K562 (cell line): Measurements from ENCODE around the gene PIGB. TPM values are rescaled to one million over a fixed set of nuclear protein-coding genes. Genes with fewer than 3 reads are reported as not detected.

Experiments
- ATAC-seq: fragments of 200-7000 bp; cut with Tn5 transposase; 3 replicates; pipeline ENCODE4 v1.9.1; 2020; ENCODE audit warnings: moderate library complexity
- BruUV-seq: library from RNA; stranded (reverse); fragments of 400-500 nt; replicated peaks from 2 replicates; lab custom pipeline; 2021; lab: Mats Ljungman, UMichigan
- CTCF ChIA-PET: fragments of 300-600 bp; formaldehyde crosslinking; extraction: SDS; loops from one replicate; lab custom pipeline; 2021; ENCODE audit warnings: low intra/inter-chr PET ratio; lab: Yijun Ruan, JAX
- POLR2A ChIA-PET: fragments of 300-600, 350-650 bp; sonication (Branson Sonifier 250); formaldehyde crosslinking; extraction: SDS; loops from one replicate; lab custom pipeline; 2021; ENCODE audit warnings: antibody characterized with exemption, inconsistent platforms; lab: Yijun Ruan, JAX
- DNase-seq, 4 experiments: peaks; one replicate each; pipeline versions ENCODE4 v3.0.0 to v3.0.0-alpha.2; 2011 to 2018; ENCODE audit warnings: low spot score in 3 of 4, mixed read lengths in 3 of 4; ENCODE audit errors: extremely low read depth in 1 of 4
- FAIRE-seq: peaks from 2 replicates; lab custom pipeline; 2011; peaks lifted over from hg19 to GRCh38; lab: Jason Lieb, UNC
- H2AFZ ChIP-seq: 2 replicates; pipeline ENCODE4 v1.6.0; 2011; ENCODE audit warnings: low read depth, low read length, control low read depth, inconsistent platforms
- H3K27ac ChIP-seq: fragments of 200-600 bp; 3 replicates; pipeline ENCODE4 v1.8.0; 2011; ENCODE audit warnings: low read depth, mild to moderate bottlenecking, control low read depth, inconsistent platforms, low read length, moderate library complexity, mixed read lengths; ENCODE audit errors: extremely low read depth
- H3K27me3 ChIP-seq, 2 experiments: fragments of 300-600 bp in 1 of 2; 2 replicates in 1 of 2; 3 replicates in 1 of 2; pipeline versions ENCODE4 v1.6.0 to v1.8.0; 2011; ENCODE audit warnings: inconsistent platforms in 2 of 2, low read length in 2 of 2, mild to moderate bottlenecking in 1 of 2, mixed read lengths in 1 of 2, moderate library complexity in 1 of 2; ENCODE audit not compliant: control insufficient read depth in 2 of 2, insufficient read depth in 2 of 2
- H3K36me3 ChIP-seq: fragments of 300-600 bp; 3 replicates; pipeline ENCODE4 v1.8.0; 2011; ENCODE audit warnings: mild to moderate bottlenecking, low read length, inconsistent platforms; ENCODE audit not compliant: control insufficient read depth, insufficient read depth
- H3K4me1 ChIP-seq, 2 experiments: fragments of 200-600 bp in 1 of 2; replicated peaks in 1 of 2; 2 replicates in 1 of 2; 3 replicates in 1 of 2; pipeline versions ENCODE4 v1.5.1 to v1.8.0; 2011; ENCODE audit warnings: inconsistent platforms in 2 of 2, low read length in 2 of 2, mild to moderate bottlenecking in 1 of 2, mixed read lengths in 1 of 2, moderate library complexity in 1 of 2; ENCODE audit not compliant: control insufficient read depth in 2 of 2, insufficient read depth in 2 of 2
- H3K4me2 ChIP-seq: 2 replicates; pipeline ENCODE4 v1.6.1; 2011; ENCODE audit warnings: low read length, control low read depth, inconsistent platforms, mixed read lengths; ENCODE audit not compliant: insufficient read depth
- H3K4me3 ChIP-seq: fragments of 200-600 bp; sonication (generic), shearing (Covaris generic); 2 replicates; pipeline ENCODE4 v1.5.1; 2016; ENCODE audit warnings: control low read depth, inconsistent platforms
- H3K79me2 ChIP-seq: fragments of 200-600 bp; 3 replicates; pipeline ENCODE4 v1.8.0; 2011; ENCODE audit warnings: low read length, inconsistent platforms; ENCODE audit not compliant: control insufficient read depth, insufficient read depth
- H3K9ac ChIP-seq, 2 experiments: 2 replicates each; pipeline versions ENCODE4 v1.6.0 to v1.6.1; 2011; ENCODE audit warnings: low read depth in 2 of 2, low read length in 2 of 2, control low read depth in 1 of 2, inconsistent platforms in 1 of 2, mild to moderate bottlenecking in 1 of 2, mixed read lengths in 1 of 2; ENCODE audit not compliant: insufficient read depth in 1 of 2
- H3K9me1 ChIP-seq: one replicate; pipeline ENCODE4 v1.6.0; 2011; ENCODE audit warnings: inconsistent platforms, mild to moderate bottlenecking, low read length, moderate library complexity; ENCODE audit not compliant: control insufficient read depth, insufficient read depth
- H3K9me3 ChIP-seq: replicated peaks from 2 replicates; pipeline ENCODE4 v1.5.1; 2011; ENCODE audit warnings: low read depth, low read length, inconsistent platforms; ENCODE audit not compliant: control insufficient read depth, insufficient read depth
- H4K20me1 ChIP-seq: replicated peaks from 2 replicates; pipeline ENCODE4 v1.6.1; 2011; ENCODE audit warnings: low read length, inconsistent platforms, mixed read lengths; ENCODE audit not compliant: control insufficient read depth, insufficient read depth
- ZNF436 ChIP-seq: fragments of 250-450, 450-650 bp; sonication (Bioruptor Pico); formaldehyde crosslinking; IDR thresholded peaks from 2 replicates; pipeline ENCODE4 v1.7.0; 2020; ENCODE audit warnings: mild to moderate bottlenecking
- WGBS: fragments of 100-300 bp; shearing (Covaris generic); methylation state at CpG from one replicate; pipeline ENCODE4 v1.1.6; 2016; ENCODE audit warnings: low coverage, mixed read lengths; ENCODE audit not compliant: insufficient coverage; ENCODE audit errors: missing lambda C conversion rate; 5-methylcytosine and 5-hydroxymethylcytosine counted together
- in situ Hi-C: fragments of 300-500 bp; cut with MboI; formaldehyde crosslinking; loops from 4 replicates; pipeline ENCODE4 v1.15.0; 2018; ENCODE audit warnings: inconsistent platforms, mixed read lengths
- intact Hi-C: fragments of 100-400 bp; cut with micrococcal nuclease; formaldehyde crosslinking; loops from 2 replicates; pipeline ENCODE4 v1.14.2; 2022
- polyA plus RNA-seq, 8 experiments: library from polyadenylated mRNA; depleted of rRNA in 4 of 8; stranded (reverse) in 5 of 8; unstranded in 3 of 8; fragments of >200 nt; fragmentation: Nextera tagmentation in 2 of 8; fragmentation: Illumina TruSeq in 1 of 8; extraction: Ambion mirVana in 2 of 8; extraction: Trizol in 1 of 8; gene quantifications; 2 replicates each; pipeline versions ENCODE4 v1.2.1 to v1.2.3, GENCODE V29; 2011 to 2014; ENCODE audit warnings: inconsistent platforms in 1 of 8, missing spikeins in 1 of 8
- total RNA-seq, 7 experiments: library from RNA; depleted of rRNA in 6 of 7; stranded (reverse); fragments of >200 nt in 6 of 7; fragmentation: Illumina TruSeq in 2 of 7; extraction: Trizol in 2 of 7; gene quantifications; 2 replicates each; pipeline versions ENCODE4 v1.2.1 to v1.2.3, GENCODE V29; 2011 to 2021; ENCODE audit warnings: low replicate concordance in 1 of 7
- TF ChIP-seq, protein P1 (sequence below): fragments of 150-350 bp; conservative IDR thresholded peaks from 2 replicates; pipeline ENCODE4 v1.6.1; 2014; ENCODE audit warnings: low read length

PIGB gene
- total and polyA plus RNA-seq, 9 of the 15 experiments (the other 6 are each of a cell fraction or from before 2014, with no cell fraction given): 9.9 to 32.3 (median 18.2) TPM

DNA sequence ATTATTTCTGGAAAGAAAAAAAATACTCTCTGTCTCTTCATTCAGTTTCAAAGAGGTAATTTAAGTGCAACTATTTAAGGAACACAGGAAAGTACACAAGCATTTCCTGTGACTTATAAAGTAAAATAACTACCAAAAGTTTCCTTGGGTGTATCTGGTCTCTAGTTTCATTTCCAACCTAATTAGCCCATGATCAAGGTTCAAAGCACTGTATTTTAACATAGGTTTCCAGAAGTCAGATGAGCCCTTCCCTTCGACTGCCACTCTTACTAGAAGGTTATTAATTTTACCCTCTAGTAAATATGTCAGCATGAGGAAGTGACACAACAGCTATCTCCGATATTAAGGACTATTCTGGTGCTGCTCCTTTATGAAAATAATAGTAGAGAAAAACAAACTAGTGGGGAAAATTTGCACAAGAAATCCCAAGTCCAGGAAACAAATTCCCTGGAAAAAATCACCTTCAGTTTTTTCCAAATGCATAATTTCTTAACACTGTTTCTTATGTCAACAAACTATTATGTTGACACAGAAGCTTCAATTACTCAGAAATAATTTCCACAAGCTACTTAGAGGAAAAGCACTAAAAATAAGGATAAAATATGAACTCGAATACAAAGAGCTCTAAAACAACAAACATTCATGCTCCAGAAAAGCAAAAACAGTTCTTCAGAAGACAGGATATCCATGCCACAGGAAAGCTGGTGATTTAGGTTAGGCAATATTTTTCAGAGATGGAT, 53.8 kb downstream of the PIGB start:
- Histone ChIP-seq H3K9me1 (no peaks in the 10 kb centered on the region), H2AFZ (no peak overlapping the region), H4K20me1 (no peaks in the 10 kb centered on the region), H3K36me3 (peaks cover 67% of the 10 kb centered on the region), H3K27ac (no peak overlapping the region), H3K79me2 (no peaks in the 10 kb centered on the region), H3K27me3 (no peaks in the 10 kb centered on the region), H3K4me3 (no peak overlapping the region), H3K4me1 (no peaks in the 10 kb centered on the region), H3K9ac (no peak overlapping the region), H3K4me2 (no peak overlapping the region)
- ATAC-seq: no peak
- in situ Hi-C loops: no loop called here
- 57% methylated on average over 3 of the region's 3 CpGs for WGBS
- no TSS peak for BruUV-seq
- intact Hi-C loops: no loop called here
- POLR2A ChIA-PET: interaction anchor here (2.1 to 2.3 kb wide), 2 partner anchors 8 to 29 kb away, joined by 6 to 9 read pairs; no protein-coding TSS in a partner anchor
- no peak for DNase-seq
- no peak for TF ChIP-seq ZNF436 (CRISPR knock-in tag)
- TF ChIP-seq, protein P1, sequence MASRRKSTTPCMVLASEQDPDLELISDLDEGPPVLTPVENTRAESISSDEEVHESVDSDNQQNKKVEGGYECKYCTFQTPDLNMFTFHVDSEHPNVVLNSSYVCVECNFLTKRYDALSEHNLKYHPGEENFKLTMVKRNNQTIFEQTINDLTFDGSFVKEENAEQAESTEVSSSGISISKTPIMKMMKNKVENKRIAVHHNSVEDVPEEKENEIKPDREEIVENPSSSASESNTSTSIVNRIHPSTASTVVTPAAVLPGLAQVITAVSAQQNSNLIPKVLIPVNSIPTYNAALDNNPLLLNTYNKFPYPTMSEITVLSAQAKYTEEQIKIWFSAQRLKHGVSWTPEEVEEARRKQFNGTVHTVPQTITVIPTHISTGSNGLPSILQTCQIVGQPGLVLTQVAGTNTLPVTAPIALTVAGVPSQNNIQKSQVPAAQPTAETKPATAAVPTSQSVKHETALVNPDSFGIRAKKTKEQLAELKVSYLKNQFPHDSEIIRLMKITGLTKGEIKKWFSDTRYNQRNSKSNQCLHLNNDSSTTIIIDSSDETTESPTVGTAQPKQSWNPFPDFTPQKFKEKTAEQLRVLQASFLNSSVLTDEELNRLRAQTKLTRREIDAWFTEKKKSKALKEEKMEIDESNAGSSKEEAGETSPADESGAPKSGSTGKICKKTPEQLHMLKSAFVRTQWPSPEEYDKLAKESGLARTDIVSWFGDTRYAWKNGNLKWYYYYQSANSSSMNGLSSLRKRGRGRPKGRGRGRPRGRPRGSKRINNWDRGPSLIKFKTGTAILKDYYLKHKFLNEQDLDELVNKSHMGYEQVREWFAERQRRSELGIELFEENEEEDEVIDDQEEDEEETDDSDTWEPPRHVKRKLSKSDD: no peak
- TF ChIP-seq, all 486 proteins: peak for 0
- CTCF ChIA-PET: no interaction called here
- no peaks in the 10 kb centered on the region for H3K9me3 ChIP-seq
- no peak for FAIRE-seq
